ENCODE results near the gene LTBP1. TPM values are rescaled to one million over a fixed set of nuclear protein-coding genes. Genes with fewer than 3 reads are reported as not detected.

LTBP1 gene
- total and polyA plus RNA-seq, 11 donors = 23.5 to 150 (median 102) TPM

DNA sequence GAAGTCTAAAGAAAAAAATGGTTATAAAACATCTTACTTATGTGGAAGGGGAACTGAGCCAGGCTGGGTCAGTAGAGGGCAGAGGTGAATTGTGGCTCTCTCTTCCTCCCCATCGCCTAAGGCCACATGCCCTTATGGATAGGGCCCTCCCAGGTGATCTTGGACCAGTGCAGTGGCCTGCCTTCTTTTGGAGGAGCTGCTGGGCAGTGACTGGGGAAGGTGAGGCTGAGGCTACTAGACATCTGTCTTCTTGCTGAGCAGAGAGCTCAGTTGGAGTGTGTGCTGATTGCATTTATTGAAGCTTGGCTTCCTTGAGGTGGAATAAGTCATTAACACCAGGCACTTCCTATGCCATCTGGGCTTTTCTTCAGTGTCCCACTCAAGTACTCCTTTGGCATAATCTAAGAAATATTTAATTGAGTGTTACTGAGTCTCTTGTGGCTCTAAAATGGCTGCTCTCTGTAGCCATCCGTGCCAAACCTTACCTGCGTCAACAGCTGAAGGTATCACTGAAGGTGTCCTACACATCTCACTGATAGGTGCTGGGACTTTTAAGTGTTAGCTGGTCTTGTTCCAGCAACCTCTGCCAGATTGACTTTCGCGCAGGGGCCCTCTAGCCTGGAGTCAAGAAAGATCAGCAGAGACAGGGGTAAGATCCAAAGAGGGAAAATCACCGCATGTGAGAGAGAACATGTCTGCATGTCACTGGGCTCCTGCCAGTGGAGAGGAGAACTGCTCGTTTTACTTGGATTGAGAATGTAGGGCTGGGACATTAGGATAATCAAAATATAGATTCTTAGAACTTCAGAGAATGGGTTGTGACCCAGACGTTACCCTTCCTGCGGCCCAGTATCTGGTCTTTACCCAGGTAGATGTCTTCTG lies 256.1 kb downstream of the LTBP1 start:
- ATAC-seq (peak in 3 of 4 donors; percentile 39 to 59 (median 52)), DNase-seq (no peak)
- intact Hi-C loops (cut with DNase I) = no loop called here
- Histone ChIP-seq H3K9me3 (no peaks in the 10 kb centered on the region), H3K27me3 (no peaks in the 10 kb centered on the region), H3K36me3 (no peaks in the 10 kb centered on the region), H3K4me3 (no peak overlapping the region), H3K4me1 (peaks cover 0 to 22% (median 6%) of the 10 kb centered on the region in 12 donors), H3K27ac (peak overlapping the region in 5 of 12 donors; percentile 13 to 62 (median 29))
- TF ChIP-seq, protein P1, sequence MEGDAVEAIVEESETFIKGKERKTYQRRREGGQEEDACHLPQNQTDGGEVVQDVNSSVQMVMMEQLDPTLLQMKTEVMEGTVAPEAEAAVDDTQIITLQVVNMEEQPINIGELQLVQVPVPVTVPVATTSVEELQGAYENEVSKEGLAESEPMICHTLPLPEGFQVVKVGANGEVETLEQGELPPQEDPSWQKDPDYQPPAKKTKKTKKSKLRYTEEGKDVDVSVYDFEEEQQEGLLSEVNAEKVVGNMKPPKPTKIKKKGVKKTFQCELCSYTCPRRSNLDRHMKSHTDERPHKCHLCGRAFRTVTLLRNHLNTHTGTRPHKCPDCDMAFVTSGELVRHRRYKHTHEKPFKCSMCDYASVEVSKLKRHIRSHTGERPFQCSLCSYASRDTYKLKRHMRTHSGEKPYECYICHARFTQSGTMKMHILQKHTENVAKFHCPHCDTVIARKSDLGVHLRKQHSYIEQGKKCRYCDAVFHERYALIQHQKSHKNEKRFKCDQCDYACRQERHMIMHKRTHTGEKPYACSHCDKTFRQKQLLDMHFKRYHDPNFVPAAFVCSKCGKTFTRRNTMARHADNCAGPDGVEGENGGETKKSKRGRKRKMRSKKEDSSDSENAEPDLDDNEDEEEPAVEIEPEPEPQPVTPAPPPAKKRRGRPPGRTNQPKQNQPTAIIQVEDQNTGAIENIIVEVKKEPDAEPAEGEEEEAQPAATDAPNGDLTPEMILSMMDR (IDR thresholded peaks at IDR 0.05) = no peak
- TF ChIP-seq POLR2A (IDR thresholded peaks at IDR 0.05) = no peak
- WGBS, 4 donors = 58 to 71% (median 66%) methylated on average over 9 of the region's 9 CpGs

GRCh38 chr2:33204945-33205344 lies 258.2 kb downstream of the LTBP1 start:
- H3K9me3 ChIP-seq = no peaks in the 10 kb centered on the region
- H3K27me3 ChIP-seq = no peaks in the 10 kb centered on the region
- no peaks in the 10 kb centered on the region for H3K36me3 ChIP-seq
- peaks cover 0 to 27% (median 7%) of the 10 kb centered on the region in 12 donors for H3K4me1 ChIP-seq
- TF ChIP-seq, protein P1 (IDR thresholded peaks at IDR 0.05) = no peak
- no peak for TF ChIP-seq POLR2A (IDR thresholded peaks at IDR 0.05)
- 87 to 97% (median 94%) methylated on average over 2 of the region's 2 CpGs for WGBS, 4 donors
- intact Hi-C loops (cut with DNase I) = no loop called here
- DNase-seq (no peak), ATAC-seq (no peak)
- no peak overlapping the region for H3K4me3 ChIP-seq
- no peak overlapping the region for H3K27ac ChIP-seq

- ATAC-seq (no peak), DNase-seq (no peak)
- intact Hi-C loops (cut with DNase I) = no loop called here
- peaks cover 0 to 37% (median 10%) of the 10 kb centered on the region in 12 donors for H3K4me1 ChIP-seq
- no peak overlapping the region for H3K4me3 ChIP-seq
- no peaks in the 10 kb centered on the region for H3K27me3 ChIP-seq
- H3K36me3 ChIP-seq = no peaks in the 10 kb centered on the region
- H3K9me3 ChIP-seq = no peaks in the 10 kb centered on the region
- no peak overlapping the region for H3K27ac ChIP-seq
- 84 to 92% (median 89%) methylated on average over 1 of the region's 1 CpG for WGBS, 4 donors
- no peak for TF ChIP-seq POLR2A (IDR thresholded peaks at IDR 0.05)
Measured at GRCh38 chr2:33205693-33206434, 259.1 kb downstream of the LTBP1 start.

GRCh38 chr2:33207151-33207740 lies 260.5 kb downstream of the LTBP1 start:
- ATAC-seq (no peak), DNase-seq (no peak)
- Histone ChIP-seq H3K9me3 (no peaks in the 10 kb centered on the region), H3K4me3 (no peak overlapping the region), H3K27ac (peak overlapping the region in 2 of 12 donors; percentile 3 to 5), H3K36me3 (no peaks in the 10 kb centered on the region), H3K27me3 (no peaks in the 10 kb centered on the region), H3K4me1 (peaks cover 0 to 47% (median 16%) of the 10 kb centered on the region in 12 donors)
- TF ChIP-seq, protein P1 (IDR thresholded peaks at IDR 0.05) = no peak
- no peak for TF ChIP-seq POLR2A (IDR thresholded peaks at IDR 0.05)
- 70 to 78% (median 72%) methylated on average over 4 of the region's 4 CpGs for WGBS, 4 donors
- intact Hi-C loops (cut with DNase I) = no loop called here
